Activated CD4-positive, alpha-beta T cell treated with anti-CD3 and anti-CD28 coated beads, Interleukin-2, amount 50 U/mL, for 1 hour (primary cell): ENCODE results near the gene SHC2.
A peak's percentile ranks its signal among the peaks of the same experiment; 100 is the strongest.
"Not testable (repeated sequence)": the region's sequence is repeated elsewhere in the genome, so short reads cannot be mapped to it uniquely, and the experiment has no call there.

Source experiments
- DNase-seq: peaks from one replicate; pipeline ENCODE4 v3.0.0-alpha.2; 2020

SHC2 gene

GRCh38 chr19:422213-422916 is 38.5 kb downstream of the SHC2 start:
- no peak for DNase-seq

GRCh38 chr19:419721-420515 is 40.9 kb downstream of the SHC2 start:
- DNase-seq, result no peak

- no peak for DNase-seq
Observed at GRCh38 chr19:418761-419671, 41.8 kb downstream of the SHC2 start.

- no peak for DNase-seq
Observed at GRCh38 chr19:416416-416815, 44.4 kb downstream of the SHC2 start.

- DNase-seq, result no peak
Observed at GRCh38 chr19:415292-415691, 45.5 kb downstream of the SHC2 start.

- DNase-seq, result no peak
Observed at GRCh38 chr19:413756-414420, 46.9 kb downstream of the SHC2 start.

GRCh38 chr19:412356-413355 is 48.2 kb downstream of the SHC2 start:
- no peak for DNase-seq

- no peak for DNase-seq
Observed at GRCh38 chr19:411723-412355, 49.0 kb downstream of the SHC2 start.

- DNase-seq, result not testable (repeated sequence)
Observed at GRCh38 chr19:411121-411722, 49.6 kb downstream of the SHC2 start.

- DNase-seq, result no peak
Observed at GRCh38 chr19:410243-410781, 50.5 kb downstream of the SHC2 start.

- no peak for DNase-seq
Observed at GRCh38 chr19:409516-410242, 51.2 kb downstream of the SHC2 start.

GRCh38 chr19:408902-409515 is 51.8 kb downstream of the SHC2 start, which contains the start of gene C2CD4C:
TSS of gene C2CD4C (minus strand) at chr19:409147. CDS start at chr19:408361, 786 bp downstream.
- peak; percentile 11 for DNase-seq

- DNase-seq, result no peak
Observed at GRCh38 chr19:408441-408901, 52.4 kb downstream of the SHC2 start.

GRCh38 chr19:407511-408440 is 53.1 kb downstream of the SHC2 start:
- no peak for DNase-seq

- no peak for DNase-seq
Observed at GRCh38 chr19:406971-407510, 53.8 kb downstream of the SHC2 start.

- no peak for DNase-seq
Observed at GRCh38 chr19:406135-406781, 54.6 kb downstream of the SHC2 start.
